SIG-M5 treated with dmso at 0.1 percent for 504 hours (cell line): ENCODE results near the gene CBFA2T2.
"Not testable (repeated sequence)": the region's sequence is repeated elsewhere in the genome, so short reads cannot be mapped to it uniquely, and the experiment has no call there.

Experiments used
- DNase-seq: peaks from one replicate; lab custom pipeline; 2025; ENCODE audit not compliant: unreplicated experiment; lab: John Stamatoyannopoulos, UW

Gene CBFA2T2

GRCh38 chr20:33541074-33541473 is 51.2 kb downstream of the CBFA2T2 start:
- no peak for DNase-seq

- no peak for DNase-seq
These were observed 51.9 kb downstream of the CBFA2T2 start for GRCh38 chr20:33541797-33542196.

- DNase-seq: no peak
These were observed 55.9 kb downstream of the CBFA2T2 start for GRCh38 chr20:33545763-33546162.

GRCh38 chr20:33549229-33549999 is 59.5 kb downstream of the CBFA2T2 start:
- DNase-seq: no peak

GRCh38 chr20:33551778-33552177 is 61.9 kb downstream of the CBFA2T2 start:
- DNase-seq: no peak

- no peak for DNase-seq
These were observed 62.6 kb downstream of the CBFA2T2 start for GRCh38 chr20:33552519-33552918.

- DNase-seq: no peak
These were observed 63.6 kb downstream of the CBFA2T2 start for GRCh38 chr20:33553516-33553915.

- peak; percentile 57 for DNase-seq
These were observed 65.1 kb downstream of the CBFA2T2 start for GRCh38 chr20:33554914-33555420.

GRCh38 chr20:33555755-33556154 is 65.9 kb downstream of the CBFA2T2 start:
- no peak for DNase-seq

- DNase-seq: no peak
These were observed 66.3 kb downstream of the CBFA2T2 start for GRCh38 chr20:33556246-33556645.

- no peak for DNase-seq
These were observed 68.7 kb downstream of the CBFA2T2 start for GRCh38 chr20:33558348-33559144.

- no peak for DNase-seq
These were observed 69.3 kb downstream of the CBFA2T2 start for GRCh38 chr20:33559212-33559611.

GRCh38 chr20:33560026-33560425 is 70.1 kb downstream of the CBFA2T2 start:
- DNase-seq: no peak

GRCh38 chr20:33561053-33561452 is 71.2 kb downstream of the CBFA2T2 start:
- DNase-seq: not testable (repeated sequence)

- peak; percentile 10 for DNase-seq
These were observed 72.1 kb downstream of the CBFA2T2 start for GRCh38 chr20:33561692-33562601.

GRCh38 chr20:33563788-33564187 is 73.9 kb downstream of the CBFA2T2 start:
- DNase-seq: no peak

- no peak for DNase-seq
These were observed 77.1 kb downstream of the CBFA2T2 start for GRCh38 chr20:33566781-33567603.

GRCh38 chr20:33567949-33568348 is 78.1 kb downstream of the CBFA2T2 start:
- no peak for DNase-seq

GRCh38 chr20:33568378-33568777 is 78.5 kb downstream of the CBFA2T2 start:
- no peak for DNase-seq
